Fibroblast of skin of left quadriceps (primary cell): ENCODE results near the gene DNAJB1.
"Not testable (repeated sequence)": the region's sequence is repeated elsewhere in the genome, so short reads cannot be mapped to it uniquely, and the experiment has no call there.

Experiments used
- DNase-seq, 2 experiments: peaks; one replicate each; pipeline ENCODE4 v3.0.0-alpha.2; 2013; ENCODE audit warnings: low read depth in 2 of 2

Gene DNAJB1

GRCh38 chr19:14517840-14518505, at the start of gene DNAJB1:
Gene DNAJB1 (minus strand): TSS chr19:14518397. CDS start chr19:14518349, 48 bp downstream.
- peak in 1 of 2 experiments; percentile 45 for DNase-seq

GRCh38 chr19:14567079-14567478, 48.9 kb upstream of the DNAJB1 start:
- no peak for DNase-seq

- no peak for DNase-seq
Observed at GRCh38 chr19:14566712-14567077, 48.5 kb upstream of the DNAJB1 start.

GRCh38 chr19:14565765-14566711, 47.8 kb upstream of the DNAJB1 start:
- DNase-seq = no peak

GRCh38 chr19:14565298-14565679, 47.1 kb upstream of the DNAJB1 start:
- no peak for DNase-seq

GRCh38 chr19:14564652-14565297, 46.6 kb upstream of the DNAJB1 start:
- DNase-seq = not testable (repeated sequence)

GRCh38 chr19:14563989-14564651, 45.9 kb upstream of the DNAJB1 start:
- DNase-seq = no peak

- DNase-seq = no peak
Observed at GRCh38 chr19:14563590-14563926, 45.4 kb upstream of the DNAJB1 start.

GRCh38 chr19:14562660-14563589, 44.7 kb upstream of the DNAJB1 start:
- no peak for DNase-seq

- no peak for DNase-seq
Observed at GRCh38 chr19:14561847-14562351, 43.7 kb upstream of the DNAJB1 start.

GRCh38 chr19:14561249-14561648, 43.1 kb upstream of the DNAJB1 start:
- DNase-seq = no peak

- no peak for DNase-seq
Observed at GRCh38 chr19:14560776-14561108, 42.5 kb upstream of the DNAJB1 start.

- no peak for DNase-seq
Observed at GRCh38 chr19:14559916-14560775, 41.9 kb upstream of the DNAJB1 start.

GRCh38 chr19:14558370-14559066, 40.3 kb upstream of the DNAJB1 start:
- no peak for DNase-seq

GRCh38 chr19:14556662-14557188, 38.5 kb upstream of the DNAJB1 start:
- DNase-seq = peak in 1 of 2 experiments; percentile 11

- DNase-seq = no peak
Observed at GRCh38 chr19:14555918-14556661, 37.9 kb upstream of the DNAJB1 start.

- DNase-seq = no peak
Observed at GRCh38 chr19:14554382-14554812, 36.2 kb upstream of the DNAJB1 start.

- DNase-seq = no peak
Observed at GRCh38 chr19:14553939-14554243, 35.7 kb upstream of the DNAJB1 start.
